Neuron (in vitro differentiated cells): Measurements from ENCODE around the gene GRIK5.

Experiments
- H2AFZ ChIP-seq: one replicate; pipeline ENCODE4 v1.6.1; 2013; ENCODE audit warnings: low read depth, mild to moderate bottlenecking, inconsistent platforms, low read length, moderate library complexity
- H3K27me3 ChIP-seq: one replicate; pipeline ENCODE4 v1.6.1; 2013; ENCODE audit warnings: low read length; ENCODE audit not compliant: insufficient read depth
- H3K36me3 ChIP-seq: one replicate; pipeline ENCODE4 v1.6.1; 2013; ENCODE audit warnings: low read length; ENCODE audit not compliant: insufficient read depth
- H3K4me1 ChIP-seq: one replicate; pipeline ENCODE4 v1.6.1; 2013; ENCODE audit warnings: low read length; ENCODE audit not compliant: insufficient read depth
- H3K4me3 ChIP-seq: 2 replicates; pipeline ENCODE4 v1.5.1; 2013; ENCODE audit warnings: mild to moderate bottlenecking, low read length, moderate library complexity
- H3K9me3 ChIP-seq: one replicate; pipeline ENCODE4 v1.6.1; 2013; ENCODE audit warnings: low read length

GRIK5 gene

GRCh38 chr19:41988947-41989346 is 81.1 kb downstream of the GRIK5 start:
- no peaks in the 10 kb centered on the region for H3K27me3 ChIP-seq
- H2AFZ ChIP-seq: no peak overlapping the region
- no peak overlapping the region for H3K4me3 ChIP-seq
- no peaks in the 10 kb centered on the region for H3K9me3 ChIP-seq
- peaks cover 37% of the 10 kb centered on the region for H3K36me3 ChIP-seq
- peaks cover 11% of the 10 kb centered on the region for H3K4me1 ChIP-seq

GRCh38 chr19:41987141-41987860 is 82.7 kb downstream of the GRIK5 start:
- Histone ChIP-seq H3K36me3 (peaks cover 42% of the 10 kb centered on the region), H3K4me1 (peaks cover 3% of the 10 kb centered on the region), H3K4me3 (no peak overlapping the region), H3K27me3 (no peaks in the 10 kb centered on the region), H3K9me3 (no peaks in the 10 kb centered on the region), H2AFZ (no peak overlapping the region)

- Histone ChIP-seq H3K4me3 (no peak overlapping the region), H2AFZ (no peak overlapping the region), H3K9me3 (no peaks in the 10 kb centered on the region), H3K4me1 (no peaks in the 10 kb centered on the region), H3K36me3 (peaks cover 53% of the 10 kb centered on the region), H3K27me3 (no peaks in the 10 kb centered on the region)
Measured at GRCh38 chr19:41984961-41985360, 85.0 kb downstream of the GRIK5 start.

- H3K4me3 ChIP-seq: no peak overlapping the region
- H3K27me3 ChIP-seq: no peaks in the 10 kb centered on the region
Measured at GRCh38 chr19:41981724-41982123, 88.3 kb downstream of the GRIK5 start.

GRCh38 chr19:41978470-41978869 is 91.5 kb downstream of the GRIK5 start:
- Histone ChIP-seq H3K9me3 (no peaks in the 10 kb centered on the region), H3K27me3 (no peaks in the 10 kb centered on the region), H2AFZ (no peak overlapping the region), H3K4me1 (no peaks in the 10 kb centered on the region), H3K36me3 (peaks cover 54% of the 10 kb centered on the region), H3K4me3 (no peak overlapping the region)

More at GRCh38 chr19:41981724-41982123, 88.3 kb downstream of the GRIK5 start:
- Histone ChIP-seq H3K9me3 (no peaks in the 10 kb centered on the region), H3K4me1 (no peaks in the 10 kb centered on the region), H3K36me3 (peaks cover 48% of the 10 kb centered on the region), H2AFZ (no peak overlapping the region)

GRCh38 chr19:41977916-41978315 is 92.1 kb downstream of the GRIK5 start:
- no peaks in the 10 kb centered on the region for H3K9me3 ChIP-seq
- no peak overlapping the region for H2AFZ ChIP-seq
- no peaks in the 10 kb centered on the region for H3K4me1 ChIP-seq
- H3K36me3 ChIP-seq: peaks cover 59% of the 10 kb centered on the region
- no peaks in the 10 kb centered on the region for H3K27me3 ChIP-seq
- H3K4me3 ChIP-seq: no peak overlapping the region

- Histone ChIP-seq H3K36me3 (peaks cover 52% of the 10 kb centered on the region), H2AFZ (no peak overlapping the region), H3K9me3 (no peaks in the 10 kb centered on the region), H3K27me3 (no peaks in the 10 kb centered on the region), H3K4me1 (no peaks in the 10 kb centered on the region), H3K4me3 (no peak overlapping the region)
Measured at GRCh38 chr19:41974652-41975051, 95.4 kb downstream of the GRIK5 start.

- Histone ChIP-seq H3K27me3 (no peaks in the 10 kb centered on the region), H3K4me3 (no peak overlapping the region), H2AFZ (no peak overlapping the region), H3K36me3 (peaks cover 55% of the 10 kb centered on the region), H3K4me1 (no peaks in the 10 kb centered on the region), H3K9me3 (no peaks in the 10 kb centered on the region)
Measured at GRCh38 chr19:41971363-41971762, 98.6 kb downstream of the GRIK5 start.

GRCh38 chr19:41969772-41970458 is 100.1 kb downstream of the GRIK5 start:
- H2AFZ ChIP-seq: no peak overlapping the region
- no peaks in the 10 kb centered on the region for H3K27me3 ChIP-seq
- no peak overlapping the region for H3K4me3 ChIP-seq
- no peaks in the 10 kb centered on the region for H3K9me3 ChIP-seq
- H3K36me3 ChIP-seq: peaks cover 50% of the 10 kb centered on the region
- H3K4me1 ChIP-seq: no peaks in the 10 kb centered on the region

GRCh38 chr19:41968751-41969595 is 101.0 kb downstream of the GRIK5 start:
- Histone ChIP-seq H3K36me3 (peaks cover 41% of the 10 kb centered on the region), H3K4me1 (no peaks in the 10 kb centered on the region), H3K4me3 (no peak overlapping the region), H3K27me3 (no peaks in the 10 kb centered on the region), H3K9me3 (no peaks in the 10 kb centered on the region), H2AFZ (no peak overlapping the region)

GRCh38 chr19:41967054-41967783 is 102.8 kb downstream of the GRIK5 start:
- no peak overlapping the region for H2AFZ ChIP-seq
- no peaks in the 10 kb centered on the region for H3K9me3 ChIP-seq
- H3K4me1 ChIP-seq: no peaks in the 10 kb centered on the region
- no peak overlapping the region for H3K4me3 ChIP-seq
- H3K27me3 ChIP-seq: no peaks in the 10 kb centered on the region
- H3K36me3 ChIP-seq: peaks cover 28% of the 10 kb centered on the region

GRCh38 chr19:41965106-41965505 is 104.9 kb downstream of the GRIK5 start:
- Histone ChIP-seq H3K36me3 (peaks cover 24% of the 10 kb centered on the region), H3K27me3 (no peaks in the 10 kb centered on the region), H3K4me1 (no peaks in the 10 kb centered on the region), H2AFZ (no peak overlapping the region), H3K9me3 (no peaks in the 10 kb centered on the region), H3K4me3 (no peak overlapping the region)
